Activated T-cell treated with anti-CD3 and anti-CD28 coated beads, Interleukin-2, amount 50 U/mL, for 24 hours (primary cell): ENCODE measurements around the gene ADRA2C.

Source experiments
- DNase-seq: peaks from one replicate; pipeline ENCODE4 v3.0.0-alpha.2; 2020
- H3K27ac Mint-ChIP-seq: 2 replicates; pipeline ENCODE4 v1.8.0; 2020; ENCODE audit warnings: mild to moderate bottlenecking, mixed read lengths
- H3K27me3 Mint-ChIP-seq: 2 replicates; pipeline ENCODE4 v1.8.0; 2020; ENCODE audit warnings: mixed read lengths
- H3K36me3 Mint-ChIP-seq: 2 replicates; pipeline ENCODE4 v1.8.0; 2020; ENCODE audit warnings: low read depth, mixed read lengths
- H3K4me1 Mint-ChIP-seq: 2 replicates; pipeline ENCODE4 v1.8.0; 2020; ENCODE audit warnings: low read depth, mixed read lengths
- H3K4me3 Mint-ChIP-seq: 2 replicates; pipeline ENCODE4 v1.8.0; 2020; ENCODE audit warnings: mild to moderate bottlenecking, moderate library complexity, mixed read lengths
- H3K9me3 Mint-ChIP-seq: 2 replicates; pipeline ENCODE4 v1.8.0; 2020; ENCODE audit warnings: mixed read lengths

Gene ADRA2C

GRCh38 chr4:3762753-3763549 is 3.2 kb upstream of the ADRA2C start:
- Mint-ChIP-seq H3K9me3 (no peaks in the 10 kb centered on the region), H3K4me1 (peaks cover 8% of the 10 kb centered on the region), H3K27me3 (peaks cover 37% of the 10 kb centered on the region), H3K27ac (no peak overlapping the region), H3K36me3 (no peaks in the 10 kb centered on the region), H3K4me3 (no peak overlapping the region)
- no peak for DNase-seq

GRCh38 chr4:3765271-3766035 is 732 bp upstream of the ADRA2C start:
- Mint-ChIP-seq H3K4me1 (peaks cover 8% of the 10 kb centered on the region), H3K9me3 (no peaks in the 10 kb centered on the region), H3K4me3 (no peak overlapping the region), H3K27me3 (peaks cover 57% of the 10 kb centered on the region), H3K27ac (no peak overlapping the region), H3K36me3 (no peaks in the 10 kb centered on the region)
- DNase-seq, result peak; percentile 33

GRCh38 chr4:3766785-3767569 is 792 bp downstream of the ADRA2C start:
- peaks cover 8% of the 10 kb centered on the region for H3K4me1 Mint-ChIP-seq
- H3K27ac Mint-ChIP-seq, result no peak overlapping the region
- H3K36me3 Mint-ChIP-seq, result no peaks in the 10 kb centered on the region
- peak overlapping the region; percentile 59 for H3K4me3 Mint-ChIP-seq
- peak; percentile 32 for DNase-seq
- H3K27me3 Mint-ChIP-seq, result peaks cover 64% of the 10 kb centered on the region
- H3K9me3 Mint-ChIP-seq, result no peaks in the 10 kb centered on the region

- H3K36me3 Mint-ChIP-seq, result no peaks in the 10 kb centered on the region
- peaks cover 8% of the 10 kb centered on the region for H3K4me1 Mint-ChIP-seq
- peak overlapping the region; percentile 84 for H3K27ac Mint-ChIP-seq
- peaks cover 62% of the 10 kb centered on the region for H3K27me3 Mint-ChIP-seq
- H3K4me3 Mint-ChIP-seq, result peak overlapping the region; percentile 29
- H3K9me3 Mint-ChIP-seq, result no peaks in the 10 kb centered on the region
- no peak for DNase-seq
These were observed 1.5 kb downstream of the ADRA2C start for GRCh38 chr4:3767570-3768288.

GRCh38 chr4:3768842-3769641 is 2.9 kb downstream of the ADRA2C start:
- no peak overlapping the region for H3K27ac Mint-ChIP-seq
- H3K27me3 Mint-ChIP-seq, result peaks cover 50% of the 10 kb centered on the region
- H3K36me3 Mint-ChIP-seq, result no peaks in the 10 kb centered on the region

GRCh38 chr4:3769642-3770184 is 3.5 kb downstream of the ADRA2C start:
- Mint-ChIP-seq H3K27ac (no peak overlapping the region), H3K9me3 (no peaks in the 10 kb centered on the region), H3K36me3 (no peaks in the 10 kb centered on the region), H3K27me3 (peaks cover 43% of the 10 kb centered on the region), H3K4me1 (peaks cover 8% of the 10 kb centered on the region), H3K4me3 (no peak overlapping the region)
- DNase-seq, result no peak

More at GRCh38 chr4:3768842-3769641, 2.9 kb downstream of the ADRA2C start:
- Mint-ChIP-seq H3K4me1 (peaks cover 8% of the 10 kb centered on the region), H3K9me3 (no peaks in the 10 kb centered on the region), H3K4me3 (no peak overlapping the region)
- DNase-seq, result no peak

GRCh38 chr4:3770323-3771163 is 4.4 kb downstream of the ADRA2C start:
- Mint-ChIP-seq H3K4me1 (peaks cover 8% of the 10 kb centered on the region), H3K36me3 (no peaks in the 10 kb centered on the region), H3K4me3 (no peak overlapping the region), H3K9me3 (no peaks in the 10 kb centered on the region), H3K27ac (no peak overlapping the region), H3K27me3 (peaks cover 37% of the 10 kb centered on the region)
- DNase-seq, result no peak

GRCh38 chr4:3771164-3771809 is 5.1 kb downstream of the ADRA2C start:
- Mint-ChIP-seq H3K9me3 (no peaks in the 10 kb centered on the region), H3K27ac (no peak overlapping the region), H3K36me3 (no peaks in the 10 kb centered on the region), H3K27me3 (peaks cover 37% of the 10 kb centered on the region), H3K4me1 (peaks cover 8% of the 10 kb centered on the region), H3K4me3 (no peak overlapping the region)
- DNase-seq, result no peak

GRCh38 chr4:3771939-3772495 is 5.8 kb downstream of the ADRA2C start:
- H3K4me1 Mint-ChIP-seq, result peaks cover 4% of the 10 kb centered on the region
- H3K36me3 Mint-ChIP-seq, result no peaks in the 10 kb centered on the region
- H3K27me3 Mint-ChIP-seq, result peaks cover 32% of the 10 kb centered on the region
- H3K4me3 Mint-ChIP-seq, result no peak overlapping the region
- no peak for DNase-seq
- H3K9me3 Mint-ChIP-seq, result no peaks in the 10 kb centered on the region
- no peak overlapping the region for H3K27ac Mint-ChIP-seq

- Mint-ChIP-seq H3K4me3 (no peak overlapping the region), H3K4me1 (peaks cover 1% of the 10 kb centered on the region), H3K9me3 (no peaks in the 10 kb centered on the region), H3K27me3 (peaks cover 29% of the 10 kb centered on the region), H3K36me3 (no peaks in the 10 kb centered on the region), H3K27ac (no peak overlapping the region)
- no peak for DNase-seq
These were observed 6.4 kb downstream of the ADRA2C start for GRCh38 chr4:3772632-3773031.

- H3K27ac Mint-ChIP-seq, result no peak overlapping the region
- H3K27me3 Mint-ChIP-seq, result peaks cover 21% of the 10 kb centered on the region
These were observed 7.4 kb downstream of the ADRA2C start for GRCh38 chr4:3773552-3774001.

More at GRCh38 chr4:3773552-3774001, 7.4 kb downstream of the ADRA2C start:
- DNase-seq, result no peak
- Mint-ChIP-seq H3K4me3 (no peak overlapping the region), H3K4me1 (no peaks in the 10 kb centered on the region), H3K36me3 (no peaks in the 10 kb centered on the region), H3K9me3 (no peaks in the 10 kb centered on the region)
